Spleen (tissue), 11 donors: ENCODE data around the gene SEPTIN1. TPM values are rescaled to one million over a fixed set of nuclear protein-coding genes. Genes with fewer than 3 reads are reported as not detected.
A peak's percentile ranks its signal among the peaks of the same experiment; 100 is the strongest.

Source experiments
- DNase-seq: peaks from one replicate; pipeline ENCODE4 v3.0.0-alpha.2; 2020
- H3K27ac ChIP-seq, 8 donors: fragments of 200-600 bp; sonication (generic) in 7 of 8; 1 replicate in 4 of 8; 2 replicates in 4 of 8; pipeline versions ENCODE4 v1.5.0 to v1.8.0; 2016 to 2021; ENCODE audit warnings: inconsistent platforms in 4 of 8, mild to moderate bottlenecking in 4 of 8, moderate library complexity in 1 of 8
- H3K27me3 ChIP-seq, 7 donors: fragments of 200-600 bp; sonication (generic) in 6 of 7; replicated peaks in 1 of 7; 1 replicate in 4 of 7; 2 replicates in 3 of 7; pipeline versions ENCODE4 v1.5.0 to v1.8.0; 2016 to 2021; ENCODE audit warnings: inconsistent platforms in 3 of 7, mild to moderate bottlenecking in 1 of 7
- H3K36me3 ChIP-seq, 6 donors: fragments of 200-600 bp; sonication (generic) in 5 of 6; 1 replicate in 4 of 6; 2 replicates in 2 of 6; pipeline versions ENCODE4 v1.5.0 to v1.8.0; 2016 to 2021; ENCODE audit warnings: inconsistent platforms in 2 of 6
- H3K4me1 ChIP-seq, 6 donors: fragments of 200-600 bp; sonication (generic) in 5 of 6; 1 replicate in 3 of 6; 2 replicates in 3 of 6; pipeline versions ENCODE4 v1.5.0 to v1.8.0; 2016 to 2021; ENCODE audit warnings: inconsistent platforms in 3 of 6
- H3K4me3 ChIP-seq, 8 donors: fragments of 200-600 bp; sonication (generic) in 7 of 8; 1 replicate in 4 of 8; 2 replicates in 4 of 8; pipeline versions ENCODE4 v1.5.0 to v1.8.0; 2016 to 2021; ENCODE audit warnings: inconsistent platforms in 4 of 8, mild to moderate bottlenecking in 4 of 8, moderate library complexity in 2 of 8
- H3K9me3 ChIP-seq, 8 donors: fragments of 200-600 bp; sonication (generic) in 7 of 8; 1 replicate in 4 of 8; 2 replicates in 4 of 8; pipeline versions ENCODE4 v1.5.0 to v1.8.0; 2016 to 2021; ENCODE audit warnings: inconsistent platforms in 4 of 8
- POLR2A ChIP-seq, 3 donors: fragments of 450-650 bp; IDR thresholded peaks; one replicate each; pipeline ENCODE4 v1.5.1; 2017; ENCODE audit warnings: antibody characterized with exemption in 3 of 3, mild to moderate bottlenecking in 1 of 3
- POLR2AphosphoS5 ChIP-seq, 3 donors: sonication (generic); formaldehyde crosslinking; IDR thresholded peaks; one replicate each; pipeline ENCODE4 v1.5.1; 2017; ENCODE audit warnings: antibody characterized with exemption in 3 of 3
- WGBS, 5 donors: extraction: QIAGEN DNeasy Blood & Tissue Kit in 3 of 5; methylation state at CpG; one replicate each; pipeline versions ENCODE4 v1.1.5 to v1.1.7; 2013 to 2018; 5-methylcytosine and 5-hydroxymethylcytosine counted together
- intact Hi-C: fragments of 100-400 bp; cut with DNase I; formaldehyde crosslinking; loops from one replicate; pipeline ENCODE4 v1.15.0; 2023; ENCODE audit warnings: low total_unique reads
- polyA plus RNA-seq, 3 donors: library from polyadenylated mRNA; stranded (reverse); fragments of 200-250 nt; gene quantifications; one replicate each; pipeline ENCODE4 v1.2.1, GENCODE V29; 2013
- total RNA-seq, 7 donors: library from RNA; depleted of rRNA in 3 of 7; stranded (reverse); fragments of >200 nt in 3 of 7; fragmentation: NEBNext Ultra II Directional in 4 of 7; extraction: Animal tissue kit (Norgen Biotek cat#: 25700) in 4 of 7; gene quantifications; one replicate each; pipeline versions ENCODE4 v1.1.0 to v1.2.1, GENCODE V29; 2016 to 2021
- TF ChIP-seq, protein P1 (sequence below), 11 experiments: fragments of 200-600 bp in 7 of 11; fragments of 450-650 bp in 4 of 11; sonication (generic) in 4 of 11; IDR thresholded peaks in 8 of 11; conservative IDR thresholded peaks in 3 of 11; 1 replicate in 7 of 11; 2 replicates in 4 of 11; pipeline versions ENCODE4 v1.4.0 to v1.8.0; 2016 to 2021; ENCODE audit warnings: antibody characterized with exemption in 11 of 11, inconsistent platforms in 4 of 11, mild to moderate bottlenecking in 1 of 11
- donor health status: healthy with polysubstance abuse.
- donor health status: DM: no; HTN: no; CAD: no; lungs with moderate emphysema.
- donor health status: DM: no; HTN: no; CAD: no.
- donor health status: Bipolar disorder and iron deficiency.
- donor health status: healthy.
- donor health status: DM: no; HTN: no; CAD: no.
- donor health status: DM: yes; HTN: yes; CAD: no.

The SEPTIN1 gene
- total and polyA plus RNA-seq, 10 donors = 38.5 to 199 (median 84.2) TPM

DNA sequence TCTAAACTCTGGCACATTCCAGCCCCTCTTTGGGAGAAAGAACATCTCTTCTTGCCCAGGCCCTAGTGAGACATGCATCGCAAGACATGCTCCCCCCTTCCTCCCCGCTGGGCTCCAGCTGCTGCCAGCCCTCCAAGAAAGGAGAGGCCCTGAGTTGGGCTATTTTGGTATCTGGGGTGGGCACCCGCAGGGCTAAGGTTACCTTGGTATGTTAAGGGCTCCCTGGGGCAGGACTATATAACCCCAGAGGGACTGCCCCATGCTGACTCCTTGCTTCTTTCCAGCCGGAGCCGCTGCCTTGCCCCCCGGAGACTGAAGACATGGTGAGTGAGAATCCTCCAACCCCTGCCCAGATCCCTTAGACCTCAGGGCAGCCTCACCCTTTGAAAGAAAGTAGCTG, 7.8 kb downstream of the SEPTIN1 start, which contains the start of gene MYL11:
Gene MYL11 (plus strand): TSS at position 265 of the 400 bp plus-strand sequence. CDS start 56 bp downstream, at position 321.
- intact Hi-C loops = no loop called here
- no peak within 1 kb of the TSS for H3K4me3 ChIP-seq
- no peaks in the 10 kb centered on the region for H3K9me3 ChIP-seq
- peak within 1 kb of the TSS in 1 of 8 donors; percentile 100 for H3K27ac ChIP-seq
- DNase-seq = no peak
- 84 to 92% (median 91%) methylated on average over 5 to 6 of the region's 6 CpGs for WGBS, 5 donors
- no peaks in the 10 kb centered on the region for H3K36me3 ChIP-seq
- TF ChIP-seq POLR2AphosphoS5 (IDR thresholded peaks at IDR 0.05) (no peak), POLR2A (IDR thresholded peaks at IDR 0.05) (no peak)
- TF ChIP-seq, protein P1, sequence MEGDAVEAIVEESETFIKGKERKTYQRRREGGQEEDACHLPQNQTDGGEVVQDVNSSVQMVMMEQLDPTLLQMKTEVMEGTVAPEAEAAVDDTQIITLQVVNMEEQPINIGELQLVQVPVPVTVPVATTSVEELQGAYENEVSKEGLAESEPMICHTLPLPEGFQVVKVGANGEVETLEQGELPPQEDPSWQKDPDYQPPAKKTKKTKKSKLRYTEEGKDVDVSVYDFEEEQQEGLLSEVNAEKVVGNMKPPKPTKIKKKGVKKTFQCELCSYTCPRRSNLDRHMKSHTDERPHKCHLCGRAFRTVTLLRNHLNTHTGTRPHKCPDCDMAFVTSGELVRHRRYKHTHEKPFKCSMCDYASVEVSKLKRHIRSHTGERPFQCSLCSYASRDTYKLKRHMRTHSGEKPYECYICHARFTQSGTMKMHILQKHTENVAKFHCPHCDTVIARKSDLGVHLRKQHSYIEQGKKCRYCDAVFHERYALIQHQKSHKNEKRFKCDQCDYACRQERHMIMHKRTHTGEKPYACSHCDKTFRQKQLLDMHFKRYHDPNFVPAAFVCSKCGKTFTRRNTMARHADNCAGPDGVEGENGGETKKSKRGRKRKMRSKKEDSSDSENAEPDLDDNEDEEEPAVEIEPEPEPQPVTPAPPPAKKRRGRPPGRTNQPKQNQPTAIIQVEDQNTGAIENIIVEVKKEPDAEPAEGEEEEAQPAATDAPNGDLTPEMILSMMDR (IDR thresholded peaks at IDR 0.05 in 8 of 11, conservative IDR thresholded peaks at IDR 0.05 in 3 of 11) = no peak
- peaks cover 11 to 48% (median 29%) of the 10 kb centered on the region in 6 donors for H3K4me1 ChIP-seq
- no peaks in the 10 kb centered on the region for H3K27me3 ChIP-seq

DNA sequence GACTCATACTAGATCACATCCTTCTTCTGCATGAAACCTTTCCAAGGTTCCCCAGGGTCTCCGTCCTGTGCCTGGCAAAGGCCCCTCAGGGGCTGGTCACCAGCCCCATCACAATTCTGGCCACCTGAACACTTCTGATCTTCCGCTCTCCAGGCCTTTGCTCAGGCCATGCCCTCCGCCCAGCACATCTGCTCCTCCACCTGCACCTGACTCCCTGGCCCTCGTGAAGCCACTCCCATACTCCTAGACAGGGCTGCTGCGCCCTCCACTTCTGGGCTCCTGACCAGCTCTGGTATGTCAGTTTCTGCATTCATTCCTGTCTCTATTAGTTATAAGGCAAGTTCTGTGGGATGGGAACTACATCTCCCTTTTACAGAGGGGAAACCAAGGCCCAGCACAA, 9.6 kb downstream of the SEPTIN1 start:
- DNase-seq = no peak
- WGBS, 5 donors = 93 to 97% (median 95%) methylated on average over 5 of the region's 5 CpGs
- intact Hi-C loops = no loop called here
- H3K27ac ChIP-seq = no peak overlapping the region
- H3K4me1 ChIP-seq = peaks cover 14 to 50% (median 36%) of the 10 kb centered on the region in 6 donors
- no peaks in the 10 kb centered on the region for H3K27me3 ChIP-seq
- no peak overlapping the region for H3K4me3 ChIP-seq
- H3K9me3 ChIP-seq = no peaks in the 10 kb centered on the region
- H3K36me3 ChIP-seq = no peaks in the 10 kb centered on the region
- TF ChIP-seq POLR2A (IDR thresholded peaks at IDR 0.05) = no peak
- TF ChIP-seq POLR2AphosphoS5 (IDR thresholded peaks at IDR 0.05) = no peak
- TF ChIP-seq, protein P1 (IDR thresholded peaks at IDR 0.05 in 8 of 11, conservative IDR thresholded peaks at IDR 0.05 in 3 of 11) = no peak

GRCh38 chr16:30372038-30372712, 10.2 kb downstream of the SEPTIN1 start:
- Histone ChIP-seq H3K4me1 (peaks cover 18 to 50% (median 37%) of the 10 kb centered on the region in 6 donors), H3K27me3 (no peaks in the 10 kb centered on the region), H3K9me3 (no peaks in the 10 kb centered on the region), H3K36me3 (peaks cover 0 to 3% (median 0%) of the 10 kb centered on the region in 6 donors), H3K27ac (peak overlapping the region in 3 of 8 donors; percentile 95 to 96 (median 95)), H3K4me3 (no peak overlapping the region)
- intact Hi-C loops = no loop called here
- TF ChIP-seq, protein P1 (IDR thresholded peaks at IDR 0.05 in 8 of 11, conservative IDR thresholded peaks at IDR 0.05 in 3 of 11) = no peak
- no peak for TF ChIP-seq POLR2AphosphoS5 (IDR thresholded peaks at IDR 0.05)
- TF ChIP-seq POLR2A (IDR thresholded peaks at IDR 0.05) = no peak
- DNase-seq = no peak
- 69 to 84% (median 79%) methylated on average over 6 of the region's 6 CpGs for WGBS, 5 donors

DNA sequence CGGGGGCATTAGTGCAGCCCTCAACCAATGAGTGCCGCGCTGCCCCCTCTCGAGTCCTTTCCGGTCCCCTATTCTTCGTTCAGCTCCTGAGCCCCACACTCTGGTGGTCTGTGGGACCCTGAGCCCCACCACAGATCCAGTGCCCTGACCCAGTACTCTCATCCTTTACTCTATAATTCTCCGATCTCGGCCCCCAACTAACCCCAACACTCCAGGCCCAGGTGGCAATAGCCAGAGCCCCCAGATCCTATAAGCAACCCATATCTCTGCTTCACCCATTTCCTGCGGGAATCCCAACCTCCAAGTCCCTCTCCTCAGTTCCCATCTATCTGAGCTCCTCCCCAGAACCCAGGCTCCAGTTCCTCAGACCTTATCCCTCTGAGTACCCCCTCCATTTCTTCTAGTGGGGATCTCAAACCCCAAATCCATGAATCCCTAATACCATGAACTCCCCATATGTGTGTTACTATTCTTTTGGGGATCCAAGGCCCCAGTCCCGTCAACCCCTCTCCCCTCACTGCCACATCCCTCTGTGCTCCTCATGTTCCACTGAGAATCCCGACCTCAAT, 11.0 kb downstream of the SEPTIN1 start:
- TF ChIP-seq POLR2AphosphoS5 (IDR thresholded peaks at IDR 0.05) (peak in 1 of 3 donors; percentile 82), POLR2A (IDR thresholded peaks at IDR 0.05) (peak in 1 of 3 donors; percentile 12)
- TF ChIP-seq, protein P1 (IDR thresholded peaks at IDR 0.05 in 8 of 11, conservative IDR thresholded peaks at IDR 0.05 in 3 of 11) = peak in 1 of 11 experiments; percentile 13

More for the DNA sequence above, 11.0 kb downstream of the SEPTIN1 start:
- WGBS, 5 donors = 21 to 31% (median 22%) methylated on average over 8 to 11 of the region's 11 CpGs
- DNase-seq = no peak
- intact Hi-C loops = no loop called here
- H3K4me1 ChIP-seq = peaks cover 15 to 50% (median 39%) of the 10 kb centered on the region in 6 donors
- H3K9me3 ChIP-seq = no peaks in the 10 kb centered on the region
- peak overlapping the region; percentile 82 to 96 (median 94) for H3K27ac ChIP-seq
- H3K4me3 ChIP-seq = peak overlapping the region; percentile 23 to 83 (median 40)
- H3K27me3 ChIP-seq = no peaks in the 10 kb centered on the region
- peaks cover 0 to 12% (median 0%) of the 10 kb centered on the region in 6 donors for H3K36me3 ChIP-seq
